ENCODE results near the gene SPINK14.

SPINK14 gene, protein sequence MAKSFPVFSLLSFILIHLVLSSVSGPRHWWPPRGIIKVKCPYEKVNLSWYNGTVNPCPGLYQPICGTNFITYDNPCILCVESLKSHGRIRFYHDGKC

DNA sequence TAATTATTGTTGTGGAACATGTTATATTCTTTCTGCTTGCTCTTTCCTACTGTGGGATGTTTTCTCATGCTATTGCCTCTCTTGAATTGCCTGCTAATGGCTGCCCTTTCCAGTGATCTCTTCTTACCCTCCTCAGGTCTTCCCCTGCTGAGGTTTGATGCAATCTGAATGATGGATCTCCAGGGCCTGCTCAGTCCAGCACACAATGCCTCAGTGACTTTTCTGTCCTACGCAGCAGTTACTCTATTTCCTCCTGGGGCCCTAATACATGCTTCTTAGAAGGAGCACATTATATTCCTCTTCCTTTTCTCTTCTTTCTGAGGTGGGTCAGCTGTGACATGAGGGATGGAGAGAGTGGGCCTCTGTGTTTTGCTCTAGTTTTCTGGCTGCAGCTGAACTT lies at the start of gene SPINK14:
TSS of gene SPINK14 (plus strand) at position 301 of the 400 bp plus-strand sequence. CDS start 1,187 bp downstream, outside the sequence.
- no peak for DNase-seq (ENCODE audit: low read depth in 3 of 3)

DNA sequence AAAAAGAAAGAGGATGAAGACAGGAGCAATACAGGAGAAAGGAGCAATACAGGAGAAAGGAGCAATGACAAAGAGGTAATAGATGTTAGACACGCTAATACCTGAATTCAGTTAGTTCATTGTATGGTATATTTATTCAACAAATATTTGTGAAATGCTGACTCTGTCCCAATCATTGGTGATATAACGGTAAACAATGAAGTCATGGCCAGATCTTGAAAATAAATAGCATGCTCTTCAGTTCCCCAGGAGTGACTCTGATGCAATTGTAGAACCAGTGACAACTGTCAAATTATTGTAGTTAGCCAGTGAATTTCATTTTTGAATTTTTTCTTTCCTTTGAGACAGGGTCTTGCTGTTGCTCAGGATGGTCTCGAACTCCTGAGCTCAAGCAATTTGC lies 48.0 kb upstream of the SPINK14 start:
- no peak for DNase-seq (ENCODE audit: low read depth in 3 of 3)

DNA sequence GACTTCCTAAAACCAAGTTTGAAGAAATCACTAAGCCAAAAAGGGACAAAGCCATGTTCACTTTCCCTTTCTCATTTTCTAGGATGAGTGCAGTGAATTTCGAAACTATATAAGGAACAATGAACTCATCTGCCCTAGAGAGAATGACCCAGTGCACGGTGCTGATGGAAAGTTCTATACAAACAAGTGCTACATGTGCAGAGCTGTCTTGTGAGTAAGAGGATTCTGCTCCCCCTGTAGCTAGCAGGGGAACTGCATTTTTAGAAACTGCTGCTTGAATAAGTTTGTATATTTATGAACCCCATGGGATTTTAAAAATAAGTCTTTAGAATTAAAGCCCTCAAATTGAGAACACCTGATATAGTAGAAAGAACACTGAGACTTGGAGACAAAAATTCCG lies 42.7 kb upstream of the SPINK14 start:
- DNase-seq (ENCODE audit: low read depth in 3 of 3): no peak

- DNase-seq (ENCODE audit: low read depth in 3 of 3): no peak
Observed at GRCh38 chr5:148135091-148136048, 33.0 kb upstream of the SPINK14 start.

- DNase-seq (ENCODE audit: low read depth in 3 of 3): no peak
Observed at GRCh38 chr5:148140846-148141245, 27.5 kb upstream of the SPINK14 start.

GRCh38 chr5:148141645-148142044 lies 26.7 kb upstream of the SPINK14 start:
- no peak for DNase-seq (ENCODE audit: low read depth in 3 of 3)

- DNase-seq (ENCODE audit: low read depth in 3 of 3): no peak
Observed at GRCh38 chr5:148145916-148146315, 22.4 kb upstream of the SPINK14 start.

DNA sequence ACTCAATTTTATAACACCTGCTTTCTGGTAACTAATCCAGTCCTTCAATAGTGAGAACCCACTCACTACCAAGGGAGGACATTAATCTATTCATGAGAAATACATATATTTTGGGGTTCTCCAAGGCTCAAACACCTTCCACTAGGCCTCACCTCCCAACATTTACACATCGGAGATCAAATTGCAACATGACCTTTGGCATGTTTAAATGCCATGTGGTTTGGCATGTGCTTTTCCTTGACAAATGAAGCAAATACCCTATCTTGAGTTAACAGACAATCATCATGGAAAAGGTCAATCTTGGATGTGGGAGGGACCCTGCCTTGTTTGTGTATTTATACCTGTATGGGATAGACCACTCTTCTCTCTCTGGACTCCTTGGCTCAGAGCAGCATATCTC lies 21.9 kb upstream of the SPINK14 start:
- no peak for DNase-seq (ENCODE audit: low read depth in 3 of 3)

- no peak for DNase-seq (ENCODE audit: low read depth in 3 of 3)
Observed at GRCh38 chr5:148147415-148147814, 20.9 kb upstream of the SPINK14 start.

DNA sequence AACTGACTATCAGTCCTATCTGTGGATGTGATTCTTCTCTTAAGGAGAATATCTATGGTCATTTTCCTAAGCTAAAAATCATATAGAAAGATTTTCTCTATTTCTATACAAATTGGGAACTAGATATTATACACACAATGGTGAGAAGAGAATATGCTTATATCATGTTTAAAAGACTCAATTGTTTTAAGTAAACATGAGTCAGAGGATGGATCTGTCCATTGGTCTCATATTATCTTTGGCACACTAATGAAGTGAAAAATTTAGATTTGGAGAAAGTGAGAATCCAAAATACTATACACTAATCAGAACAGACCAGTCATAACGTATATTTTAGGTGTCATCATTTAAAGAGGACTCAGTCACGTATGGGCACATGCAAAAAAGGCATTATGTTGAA lies 16.5 kb upstream of the SPINK14 start:
- no peak for DNase-seq (ENCODE audit: low read depth in 3 of 3)

GRCh38 chr5:148152781-148153180 lies 15.6 kb upstream of the SPINK14 start:
- DNase-seq (ENCODE audit: low read depth in 3 of 3): no peak

DNA sequence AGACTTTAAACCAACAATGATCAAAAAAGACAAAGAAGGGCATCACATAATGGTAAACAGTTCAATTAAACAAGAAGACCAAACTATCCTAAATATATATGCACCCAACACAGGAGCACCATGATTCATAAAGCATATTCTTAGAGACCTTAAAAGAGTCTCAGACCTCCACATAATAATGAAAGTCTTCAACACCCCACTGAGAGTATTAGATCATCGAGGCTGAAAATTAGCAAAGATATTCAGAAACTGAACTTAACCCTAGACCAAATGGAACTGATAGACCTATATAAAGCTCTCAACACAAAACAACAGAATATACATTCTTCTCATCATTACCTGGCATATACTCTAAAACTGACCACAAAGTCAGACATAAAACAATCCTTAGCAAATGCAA lies 11.7 kb upstream of the SPINK14 start:
- DNase-seq (ENCODE audit: low read depth in 3 of 3): no peak

DNA sequence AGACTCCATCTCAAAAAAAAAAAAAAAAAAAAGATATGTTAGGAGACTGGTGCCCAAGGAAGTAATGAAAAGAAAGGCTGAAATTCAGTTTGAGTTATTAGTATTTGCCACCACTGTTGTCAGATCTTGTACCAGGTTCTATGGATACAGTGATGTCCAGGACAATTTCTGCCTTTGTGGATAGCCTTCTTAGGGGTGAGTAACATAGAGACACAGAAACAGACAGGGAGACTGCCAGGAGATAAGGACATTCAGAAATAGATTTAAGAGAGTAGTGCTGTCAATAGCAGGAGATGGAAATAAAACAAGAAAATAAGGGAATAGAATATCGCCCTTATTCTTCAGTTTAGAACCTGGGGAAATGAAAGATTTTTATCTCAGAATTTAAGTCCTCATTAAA lies 6.3 kb upstream of the SPINK14 start:
- no peak for DNase-seq (ENCODE audit: low read depth in 3 of 3)

DNA sequence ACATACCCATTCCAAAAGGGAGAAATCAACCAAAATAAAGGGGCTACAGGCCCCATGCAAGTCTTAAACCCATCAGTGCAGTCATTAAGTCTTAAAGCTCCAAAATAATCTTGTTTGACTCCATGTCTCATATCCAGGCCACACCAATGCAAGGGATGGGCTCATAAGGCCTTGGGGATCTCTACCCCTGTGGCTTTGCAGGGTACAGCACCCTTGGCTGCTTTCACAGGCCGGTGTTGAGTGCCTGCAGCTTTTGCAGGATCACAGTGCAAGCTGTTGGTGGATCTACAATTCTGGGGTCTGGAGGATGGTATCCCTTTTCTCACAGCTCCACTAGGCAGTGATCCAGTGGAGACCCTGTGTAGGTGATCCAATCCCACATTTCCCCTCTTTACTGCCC lies 5.0 kb upstream of the SPINK14 start:
- no peak for DNase-seq (ENCODE audit: low read depth in 3 of 3)

DNA sequence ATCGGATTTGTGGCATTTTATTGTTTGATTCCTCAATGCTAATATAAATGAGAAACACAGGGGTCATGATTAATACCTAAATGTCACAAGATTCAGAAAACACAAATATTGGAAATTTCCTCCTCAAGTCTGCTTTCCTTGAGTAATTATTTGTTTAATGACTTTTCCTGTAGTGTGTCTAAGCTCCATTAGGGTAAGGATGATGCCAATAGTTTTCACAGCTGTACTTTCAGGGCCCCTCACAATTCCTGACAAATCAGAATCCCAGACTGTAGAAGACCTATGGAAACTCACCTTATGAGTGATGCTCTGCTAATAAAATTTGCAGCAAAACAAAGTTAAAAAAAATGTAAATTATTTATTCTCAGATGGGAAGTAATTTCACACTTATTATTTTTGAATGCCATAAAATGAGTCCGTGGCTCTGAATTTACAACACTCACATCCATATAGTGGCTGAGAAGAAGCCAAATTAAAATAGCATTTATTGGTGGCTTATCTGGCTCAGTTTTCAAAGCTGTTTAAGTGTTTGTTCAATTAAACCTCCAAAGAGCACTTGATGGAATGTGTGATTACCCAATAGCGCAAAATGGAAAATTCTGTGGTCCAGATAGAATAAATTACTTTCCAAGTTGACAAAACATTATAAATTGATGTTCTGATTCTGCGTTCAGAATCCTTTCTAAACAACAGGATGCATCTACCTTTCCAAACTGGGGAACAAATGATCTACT lies 1.6 kb upstream of the SPINK14 start:
- no peak for DNase-seq (ENCODE audit: low read depth in 3 of 3)

- no peak for DNase-seq (ENCODE audit: low read depth in 3 of 3)
Observed at GRCh38 chr5:148172377-148172776, 4.0 kb downstream of the SPINK14 start.

- DNase-seq (ENCODE audit: low read depth in 3 of 3): no peak
Observed at GRCh38 chr5:148176480-148176879, 8.1 kb downstream of the SPINK14 start.

DNA sequence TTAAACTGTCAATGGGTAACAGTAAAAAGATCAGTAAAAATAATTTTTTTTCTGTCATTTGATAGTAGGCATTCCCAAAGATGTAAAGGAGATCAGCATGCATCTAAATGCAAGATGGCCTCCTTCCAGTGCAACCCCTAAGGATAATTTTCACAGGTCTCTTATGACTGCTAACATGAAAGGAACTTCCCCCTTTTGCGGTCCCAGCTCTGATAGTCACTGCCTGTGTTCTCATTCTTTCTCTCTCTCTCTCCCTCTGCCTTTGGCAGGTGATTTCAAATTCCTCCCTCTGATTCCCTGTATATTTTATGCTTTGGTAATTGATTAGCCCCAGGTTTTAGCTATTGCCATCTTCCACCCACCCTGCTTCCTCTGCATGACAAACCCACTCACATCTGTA lies 8.9 kb downstream of the SPINK14 start:
- DNase-seq (ENCODE audit: low read depth in 3 of 3): no peak

GRCh38 chr5:148179234-148179824 lies 11.0 kb downstream of the SPINK14 start:
- DNase-seq (ENCODE audit: low read depth in 3 of 3): no peak

GRCh38 chr5:148186248-148187003 lies 18.1 kb downstream of the SPINK14 start:
- no peak for DNase-seq (ENCODE audit: low read depth in 3 of 3)

DNA sequence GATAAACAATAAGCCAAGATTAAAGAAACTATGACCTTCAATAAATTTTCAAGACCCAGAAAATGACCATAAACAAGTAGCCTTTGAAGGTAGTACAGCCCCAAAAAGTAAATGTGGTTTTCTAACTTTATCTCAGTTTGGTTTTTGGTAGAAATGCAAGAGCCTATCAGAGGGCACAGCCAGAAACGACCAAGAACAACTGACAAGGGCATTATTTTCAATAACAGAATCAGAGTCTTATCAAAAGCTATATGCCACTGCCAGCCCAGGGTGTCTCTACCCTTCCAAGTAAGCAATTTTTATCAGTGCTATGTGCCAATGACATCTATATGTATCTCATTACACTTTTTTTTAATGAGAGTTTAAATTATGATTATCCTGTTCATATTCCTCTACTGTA lies 22.7 kb downstream of the SPINK14 start:
- DNase-seq (ENCODE audit: low read depth in 3 of 3): no peak

DNA sequence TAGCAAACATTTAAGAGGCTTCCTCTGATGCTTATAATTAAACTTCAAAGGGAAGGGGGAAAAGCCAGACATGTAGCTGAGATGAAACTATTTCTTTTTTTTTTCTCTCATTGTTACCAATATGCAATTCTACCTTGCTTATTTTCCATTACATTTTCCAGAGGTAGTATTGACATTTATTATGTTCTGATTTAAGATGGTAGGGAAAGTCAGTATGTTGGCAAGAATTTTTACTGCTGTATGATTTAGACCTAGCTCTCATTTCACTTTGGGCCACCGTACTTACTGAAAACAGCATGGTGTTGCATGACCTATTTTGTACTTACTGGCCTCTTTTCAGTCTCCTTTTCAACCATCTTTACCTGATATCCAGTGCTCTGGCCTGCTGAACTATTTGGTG lies 24.9 kb downstream of the SPINK14 start:
- no peak for DNase-seq (ENCODE audit: low read depth in 3 of 3)

All from stimulated activated CD4-positive, alpha-beta T cell treated with anti-CD3 and anti-CD28 coated beads, TNF-alpha, amount 100 ng/mL, for 4 hours (primary cell).